Progenitor cell of endocrine pancreas (in vitro differentiated cells): ENCODE data around the gene TBL1XR1. TPM values are rescaled to one million over a fixed set of nuclear protein-coding genes. Genes with fewer than 3 reads are reported as not detected.

Experiments used
- DNase-seq: peaks from one replicate; pipeline ENCODE4 v3.0.0; 2021; ENCODE audit warnings: low spot score; ENCODE audit not compliant: unreplicated experiment
- H3K27ac Mint-ChIP-seq: 2 replicates; pipeline ENCODE4 v1.8.0; 2021; ENCODE audit warnings: mild to moderate bottlenecking, moderate library complexity, mixed read lengths
- H3K27me3 Mint-ChIP-seq: 2 replicates; pipeline ENCODE4 v1.8.0; 2021; ENCODE audit warnings: mixed read lengths
- H3K36me3 Mint-ChIP-seq: 2 replicates; pipeline ENCODE4 v1.8.0; 2022; ENCODE audit warnings: mixed read lengths; ENCODE audit not compliant: insufficient read depth
- H3K4me1 Mint-ChIP-seq: 2 replicates; pipeline ENCODE4 v1.8.0; 2021; ENCODE audit warnings: low read depth, mixed read lengths
- H3K4me3 Mint-ChIP-seq: 2 replicates; pipeline ENCODE4 v1.8.0; 2021; ENCODE audit warnings: low read depth, mild to moderate bottlenecking, moderate library complexity, mixed read lengths
- H3K9me3 Mint-ChIP-seq: 2 replicates; pipeline ENCODE4 v1.8.0; 2021; ENCODE audit warnings: low read depth, mixed read lengths
- total RNA-seq: library from RNA; stranded (reverse); gene quantifications from 2 replicates; pipeline ENCODE4 v1.2.1, GENCODE V29; 2021
- TF ChIP-seq, protein P1 (sequence below): fragments of 200-600 bp; sonication (generic); IDR thresholded peaks from one replicate; pipeline ENCODE4 v1.5.0; 2021; ENCODE audit warnings: antibody characterized with exemption, mild to moderate bottlenecking; ENCODE audit not compliant: unreplicated experiment

The TBL1XR1 gene
- total RNA-seq, 1 donor from 2014 or later: 207 TPM

DNA sequence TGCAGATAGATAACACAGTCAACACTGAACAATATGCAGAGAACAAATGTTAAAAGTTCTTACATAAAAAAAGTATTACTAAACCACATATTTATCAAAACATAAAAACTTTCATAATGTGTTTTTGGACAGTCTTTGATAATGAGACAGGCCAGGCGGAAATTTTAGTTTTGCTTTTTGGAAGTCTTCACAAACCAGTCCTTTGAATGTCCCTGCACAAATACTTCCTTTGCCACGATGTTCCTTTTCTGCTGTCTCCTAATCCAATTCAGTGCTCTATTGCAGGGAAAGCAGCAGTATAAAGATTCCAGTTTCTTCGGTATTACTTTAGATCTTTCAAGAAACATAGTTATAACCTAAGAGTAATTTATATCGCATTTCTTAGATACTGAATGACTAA lies 135.9 kb downstream of the TBL1XR1 start:
- Mint-ChIP-seq H3K4me3 (no peak overlapping the region), H3K9me3 (no peaks in the 10 kb centered on the region), H3K36me3 (peaks cover 1% of the 10 kb centered on the region), H3K27me3 (no peaks in the 10 kb centered on the region), H3K4me1 (peaks cover 6% of the 10 kb centered on the region), H3K27ac (no peak overlapping the region)
- TF ChIP-seq, protein P1, sequence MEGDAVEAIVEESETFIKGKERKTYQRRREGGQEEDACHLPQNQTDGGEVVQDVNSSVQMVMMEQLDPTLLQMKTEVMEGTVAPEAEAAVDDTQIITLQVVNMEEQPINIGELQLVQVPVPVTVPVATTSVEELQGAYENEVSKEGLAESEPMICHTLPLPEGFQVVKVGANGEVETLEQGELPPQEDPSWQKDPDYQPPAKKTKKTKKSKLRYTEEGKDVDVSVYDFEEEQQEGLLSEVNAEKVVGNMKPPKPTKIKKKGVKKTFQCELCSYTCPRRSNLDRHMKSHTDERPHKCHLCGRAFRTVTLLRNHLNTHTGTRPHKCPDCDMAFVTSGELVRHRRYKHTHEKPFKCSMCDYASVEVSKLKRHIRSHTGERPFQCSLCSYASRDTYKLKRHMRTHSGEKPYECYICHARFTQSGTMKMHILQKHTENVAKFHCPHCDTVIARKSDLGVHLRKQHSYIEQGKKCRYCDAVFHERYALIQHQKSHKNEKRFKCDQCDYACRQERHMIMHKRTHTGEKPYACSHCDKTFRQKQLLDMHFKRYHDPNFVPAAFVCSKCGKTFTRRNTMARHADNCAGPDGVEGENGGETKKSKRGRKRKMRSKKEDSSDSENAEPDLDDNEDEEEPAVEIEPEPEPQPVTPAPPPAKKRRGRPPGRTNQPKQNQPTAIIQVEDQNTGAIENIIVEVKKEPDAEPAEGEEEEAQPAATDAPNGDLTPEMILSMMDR: no peak
- DNase-seq: no peak

GRCh38 chr3:177060492-177060891 lies 136.8 kb downstream of the TBL1XR1 start:
- TF ChIP-seq, protein P1: no peak
- Mint-ChIP-seq H3K9me3 (no peaks in the 10 kb centered on the region), H3K27ac (no peak overlapping the region), H3K36me3 (peaks cover 1% of the 10 kb centered on the region), H3K4me1 (peaks cover 3% of the 10 kb centered on the region), H3K27me3 (no peaks in the 10 kb centered on the region), H3K4me3 (no peak overlapping the region)
- DNase-seq: no peak

DNA sequence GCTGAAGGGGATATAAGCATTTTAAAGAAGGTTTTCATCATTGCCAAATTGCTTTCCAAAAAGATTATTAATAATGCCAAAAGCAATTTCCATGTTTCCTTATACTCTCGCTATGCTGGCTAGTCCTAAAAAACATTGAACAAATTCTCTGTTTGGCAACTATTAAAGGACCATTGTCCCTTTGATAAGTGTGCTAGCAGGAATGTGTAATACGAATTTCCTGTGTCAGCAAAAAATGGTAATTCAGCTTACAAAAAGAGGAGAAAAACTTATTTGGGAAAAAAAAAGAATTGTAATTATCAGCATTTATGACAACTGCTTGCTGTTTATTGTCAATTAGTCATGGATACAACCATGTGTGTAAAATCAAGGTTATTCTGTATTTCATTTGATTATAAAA lies 138.6 kb downstream of the TBL1XR1 start:
- TF ChIP-seq, protein P1: no peak
- Mint-ChIP-seq H3K4me3 (no peak overlapping the region), H3K27me3 (no peaks in the 10 kb centered on the region), H3K36me3 (peaks cover 3% of the 10 kb centered on the region), H3K9me3 (no peaks in the 10 kb centered on the region), H3K27ac (no peak overlapping the region), H3K4me1 (peaks cover 3% of the 10 kb centered on the region)
- DNase-seq: no peak

DNA sequence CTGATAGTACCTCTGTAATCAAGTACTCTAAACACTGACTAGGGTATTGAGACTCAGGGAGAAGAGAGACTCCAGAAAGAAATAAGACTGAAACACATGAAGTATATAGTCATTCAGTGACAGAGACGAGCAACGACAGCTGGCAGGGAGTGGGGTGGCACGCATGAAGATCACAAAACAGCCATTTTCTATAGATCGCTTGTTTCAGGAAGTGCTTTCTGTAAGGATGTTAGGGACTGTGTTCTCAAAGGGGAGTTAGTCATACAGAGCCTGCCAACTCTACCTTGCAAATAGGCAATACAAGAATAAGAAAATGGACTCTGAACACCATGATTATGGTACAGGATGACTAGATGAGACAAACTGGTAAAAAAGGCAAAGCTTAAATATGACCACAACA lies 139.5 kb downstream of the TBL1XR1 start:
- no peak overlapping the region for H3K27ac Mint-ChIP-seq
- H3K4me1 Mint-ChIP-seq: peaks cover 4% of the 10 kb centered on the region
- H3K27me3 Mint-ChIP-seq: no peaks in the 10 kb centered on the region
- no peak overlapping the region for H3K4me3 Mint-ChIP-seq
- no peaks in the 10 kb centered on the region for H3K9me3 Mint-ChIP-seq
- H3K36me3 Mint-ChIP-seq: peaks cover 5% of the 10 kb centered on the region
- TF ChIP-seq, protein P1: no peak
- DNase-seq: no peak

GRCh38 chr3:177056927-177057326 lies 140.4 kb downstream of the TBL1XR1 start:
- Mint-ChIP-seq H3K4me3 (no peak overlapping the region), H3K27me3 (no peaks in the 10 kb centered on the region), H3K4me1 (peaks cover 4% of the 10 kb centered on the region), H3K36me3 (peaks cover 5% of the 10 kb centered on the region), H3K9me3 (no peaks in the 10 kb centered on the region), H3K27ac (no peak overlapping the region)
- no peak for DNase-seq
- TF ChIP-seq, protein P1: no peak
